Small intestine (tissue), 7 donors: Measurements from ENCODE around the gene CDKN1A. TPM values are rescaled to one million over a fixed set of nuclear protein-coding genes. Genes with fewer than 3 reads are reported as not detected.

Source experiments
- DNase-seq, 2 donors: peaks; one replicate each; pipeline versions ENCODE4 v3.0.0 to v3.0.0-alpha.2; 2013
- FAIRE-seq: peaks from 2 replicates; lab custom pipeline; 2012; peaks lifted over from hg19 to GRCh38; lab: Jason Lieb, UNC
- H3K27ac ChIP-seq, 3 donors: one replicate each; pipeline ENCODE4 v1.5.1; 2013; ENCODE audit warnings: low read length in 2 of 3, mild to moderate bottlenecking in 2 of 3, control low read depth in 1 of 3, inconsistent platforms in 1 of 3, low read depth in 1 of 3, moderate library complexity in 1 of 3
- H3K27me3 ChIP-seq, 3 donors: one replicate each; pipeline ENCODE4 v1.6.1; 2013; ENCODE audit warnings: low read length in 3 of 3, inconsistent platforms in 1 of 3; ENCODE audit not compliant: control insufficient read depth in 3 of 3, insufficient read depth in 3 of 3
- H3K36me3 ChIP-seq, 3 donors: one replicate each; pipeline ENCODE4 v1.6.1; 2013; ENCODE audit warnings: low read length in 3 of 3, inconsistent platforms in 1 of 3, low read depth in 1 of 3, mild to moderate bottlenecking in 1 of 3, moderate library complexity in 1 of 3; ENCODE audit not compliant: control insufficient read depth in 3 of 3, insufficient read depth in 2 of 3
- H3K4me1 ChIP-seq, 3 donors: one replicate each; pipeline ENCODE4 v1.6.1; 2013; ENCODE audit warnings: low read length in 2 of 3, inconsistent platforms in 1 of 3, low read depth in 1 of 3, mild to moderate bottlenecking in 1 of 3, moderate library complexity in 1 of 3; ENCODE audit not compliant: control insufficient read depth in 3 of 3, insufficient read depth in 2 of 3
- H3K4me3 ChIP-seq, 3 donors: one replicate each; pipeline ENCODE4 v1.5.1; 2013; ENCODE audit warnings: low read length in 3 of 3, control low read depth in 1 of 3, inconsistent platforms in 1 of 3, low read depth in 1 of 3, mild to moderate bottlenecking in 1 of 3, moderate library complexity in 1 of 3
- H3K9me3 ChIP-seq, 2 donors: one replicate each; pipeline ENCODE4 v1.6.1; 2013; ENCODE audit warnings: low read depth in 1 of 2, low read length in 1 of 2; ENCODE audit not compliant: control insufficient read depth in 2 of 2, insufficient read depth in 1 of 2
- WGBS, 3 donors: extraction: QIAGEN DNeasy Blood & Tissue Kit; methylation state at CpG; one replicate each; pipeline ENCODE4 v1.1.7; 2013; 5-methylcytosine and 5-hydroxymethylcytosine counted together
- polyA plus RNA-seq, 4 donors: library from polyadenylated mRNA; stranded (reverse) in 3 of 4; unstranded in 1 of 4; fragments of 200-250 nt in 3 of 4; fragments of 120-200 nt in 1 of 4; gene quantifications; one replicate each; pipeline versions ENCODE4 v1.2.1 to v1.2.3, GENCODE V29; 2013
- donor health status: healthy with polysubstance abuse.
- donor health status: control.
- donor health status: control.
- donor health status: Bipolar disorder and iron deficiency.
- donor health status: healthy.

Gene CDKN1A
- polyA plus RNA-seq, 4 donors = 96.8 to 464 (median 292) TPM

- WGBS, 3 donors = 85 to 86% (median 86%) methylated on average over 4 of the region's 4 CpGs
- no peaks in the 10 kb centered on the region for H3K36me3 ChIP-seq
- H3K27ac ChIP-seq = no peak overlapping the region
- FAIRE-seq = no peak
- no peaks in the 10 kb centered on the region for H3K27me3 ChIP-seq
- H3K4me3 ChIP-seq = no peak overlapping the region
- no peaks in the 10 kb centered on the region for H3K9me3 ChIP-seq
- no peaks in the 10 kb centered on the region for H3K4me1 ChIP-seq
- DNase-seq = no peak
These were observed 34.3 kb downstream of the CDKN1A start for GRCh38 chr6:36712816-36713215.

GRCh38 chr6:36713846-36714245, 35.3 kb downstream of the CDKN1A start:
- H3K27me3 ChIP-seq = no peaks in the 10 kb centered on the region
- H3K4me1 ChIP-seq = no peaks in the 10 kb centered on the region
- H3K36me3 ChIP-seq = no peaks in the 10 kb centered on the region
- WGBS, 3 donors = 82 to 84% (median 84%) methylated on average over 8 of the region's 8 CpGs
- DNase-seq (no peak), FAIRE-seq (no peak)
- no peak overlapping the region for H3K4me3 ChIP-seq
- no peak overlapping the region for H3K27ac ChIP-seq
- H3K9me3 ChIP-seq = no peaks in the 10 kb centered on the region

GRCh38 chr6:36714511-36714910, 36.0 kb downstream of the CDKN1A start:
- Histone ChIP-seq H3K36me3 (no peaks in the 10 kb centered on the region), H3K4me1 (no peaks in the 10 kb centered on the region), H3K27ac (no peak overlapping the region), H3K9me3 (no peaks in the 10 kb centered on the region), H3K27me3 (no peaks in the 10 kb centered on the region), H3K4me3 (no peak overlapping the region)
- WGBS, 3 donors = 84 to 88% (median 86%) methylated on average over 10 of the region's 10 CpGs
- FAIRE-seq = no peak
- DNase-seq = no peak

GRCh38 chr6:36715469-36715868, 37.0 kb downstream of the CDKN1A start:
- DNase-seq (no peak), FAIRE-seq (no peak)
- H3K4me1 ChIP-seq = no peaks in the 10 kb centered on the region
- WGBS, 3 donors = 87 to 91% (median 87%) methylated on average over 7 of the region's 7 CpGs
- no peaks in the 10 kb centered on the region for H3K9me3 ChIP-seq
- H3K27ac ChIP-seq = no peak overlapping the region
- H3K36me3 ChIP-seq = no peaks in the 10 kb centered on the region
- H3K4me3 ChIP-seq = no peak overlapping the region
- no peaks in the 10 kb centered on the region for H3K27me3 ChIP-seq

GRCh38 chr6:36716476-36717093, 38.1 kb downstream of the CDKN1A start:
- Histone ChIP-seq H3K4me1 (no peaks in the 10 kb centered on the region), H3K27me3 (no peaks in the 10 kb centered on the region), H3K4me3 (no peak overlapping the region), H3K36me3 (no peaks in the 10 kb centered on the region), H3K27ac (no peak overlapping the region), H3K9me3 (no peaks in the 10 kb centered on the region)
- FAIRE-seq (no peak), DNase-seq (peak in 1 of 2 donors; percentile 66)
- 43 to 71% (median 57%) methylated on average over 8 of the region's 8 CpGs for WGBS, 3 donors

- Histone ChIP-seq H3K36me3 (no peaks in the 10 kb centered on the region), H3K27ac (no peak overlapping the region), H3K4me3 (no peak overlapping the region), H3K9me3 (no peaks in the 10 kb centered on the region), H3K27me3 (no peaks in the 10 kb centered on the region), H3K4me1 (no peaks in the 10 kb centered on the region)
- no peak for DNase-seq
- FAIRE-seq = no peak
- WGBS, 3 donors = 69 to 79% (median 77%) methylated on average over 13 of the region's 13 CpGs
These were observed 38.8 kb downstream of the CDKN1A start for GRCh38 chr6:36717231-36717825.

- no peak for FAIRE-seq
- no peaks in the 10 kb centered on the region for H3K27me3 ChIP-seq
- 76 to 81% (median 81%) methylated on average over 12 of the region's 12 CpGs for WGBS, 3 donors
These were observed 39.5 kb downstream of the CDKN1A start for GRCh38 chr6:36717871-36718540.

GRCh38 chr6:36718560-36718959, 40.0 kb downstream of the CDKN1A start:
- Histone ChIP-seq H3K36me3 (no peaks in the 10 kb centered on the region), H3K9me3 (no peaks in the 10 kb centered on the region), H3K4me1 (no peaks in the 10 kb centered on the region), H3K27ac (no peak overlapping the region), H3K27me3 (no peaks in the 10 kb centered on the region), H3K4me3 (no peak overlapping the region)
- DNase-seq (no peak), FAIRE-seq (no peak)
- WGBS, 3 donors = 70 to 73% (median 73%) methylated on average over 5 of the region's 5 CpGs

More at GRCh38 chr6:36717871-36718540, 39.5 kb downstream of the CDKN1A start:
- Histone ChIP-seq H3K4me1 (no peaks in the 10 kb centered on the region), H3K27ac (no peak overlapping the region), H3K9me3 (no peaks in the 10 kb centered on the region), H3K36me3 (no peaks in the 10 kb centered on the region), H3K4me3 (no peak overlapping the region)
- no peak for DNase-seq
